NT2/D1 (cell line): ENCODE results near the gene RNF133.

ENCODE experiments used
- DNase-seq: peaks from one replicate; pipeline ENCODE4 v3.0.0-alpha.2; 2011; ENCODE audit warnings: low read depth, low spot score
- H3K27me3 ChIP-seq: 2 replicates; pipeline ENCODE4 v1.6.0; 2011; ENCODE audit warnings: mild to moderate bottlenecking; ENCODE audit not compliant: insufficient read length, insufficient read depth
- H3K36me3 ChIP-seq: 2 replicates; pipeline ENCODE4 v1.6.1; 2011; ENCODE audit warnings: mild to moderate bottlenecking, low read length, mixed read lengths; ENCODE audit not compliant: insufficient read depth, insufficient read length
- H3K4me1 ChIP-seq: 2 replicates; pipeline ENCODE4 v1.5.1; 2011; ENCODE audit not compliant: insufficient read depth, insufficient read length
- H3K4me3 ChIP-seq: 2 replicates; pipeline ENCODE4 v1.5.1; 2011; ENCODE audit warnings: low read depth; ENCODE audit not compliant: insufficient read length
- H3K9ac ChIP-seq: 2 replicates; pipeline ENCODE4 v1.6.0; 2011; ENCODE audit warnings: low read depth; ENCODE audit not compliant: insufficient read length
- H3K9me3 ChIP-seq: 2 replicates; pipeline ENCODE4 v1.5.1; 2011; ENCODE audit warnings: mild to moderate bottlenecking, low read length; ENCODE audit not compliant: insufficient read depth
- SUZ12 ChIP-seq: IDR thresholded peaks from 2 replicates; pipeline ENCODE4 v1.6.1; 2011; ENCODE audit not compliant: insufficient read length, insufficient read depth; ENCODE audit errors: extremely low read depth
- YY1 ChIP-seq: IDR thresholded peaks from 2 replicates; pipeline ENCODE4 v1.6.1; 2011; ENCODE audit not compliant: insufficient read length, insufficient read depth
- ZNF274 ChIP-seq: IDR thresholded peaks from 2 replicates; pipeline ENCODE4 v1.6.1; 2011; ENCODE audit warnings: mild to moderate bottlenecking, low read depth, low read length

Gene RNF133

GRCh38 chr7:122658856-122659255 lies 40.1 kb downstream of the RNF133 start:
- Histone ChIP-seq H3K9me3 (no peaks in the 10 kb centered on the region), H3K4me3 (no peak overlapping the region), H3K27me3 (no peaks in the 10 kb centered on the region), H3K4me1 (no peaks in the 10 kb centered on the region), H3K36me3 (no peaks in the 10 kb centered on the region), H3K9ac (no peak overlapping the region)
- TF ChIP-seq SUZ12 (no peak), YY1 (no peak), ZNF274 (no peak)
- DNase-seq = no peak

GRCh38 chr7:122653685-122654084 lies 45.2 kb downstream of the RNF133 start:
- Histone ChIP-seq H3K9ac (no peak overlapping the region), H3K4me3 (no peak overlapping the region), H3K36me3 (no peaks in the 10 kb centered on the region), H3K4me1 (no peaks in the 10 kb centered on the region), H3K9me3 (no peaks in the 10 kb centered on the region), H3K27me3 (no peaks in the 10 kb centered on the region)
- TF ChIP-seq YY1 = no peak
- TF ChIP-seq ZNF274 = no peak
- TF ChIP-seq SUZ12 = no peak
- DNase-seq = no peak

GRCh38 chr7:122652876-122653275 lies 46.0 kb downstream of the RNF133 start:
- no peaks in the 10 kb centered on the region for H3K36me3 ChIP-seq
- H3K9me3 ChIP-seq = no peaks in the 10 kb centered on the region
- H3K4me1 ChIP-seq = no peaks in the 10 kb centered on the region
- TF ChIP-seq ZNF274 = no peak
- H3K4me3 ChIP-seq = no peak overlapping the region
- H3K27me3 ChIP-seq = no peaks in the 10 kb centered on the region
- H3K9ac ChIP-seq = no peak overlapping the region
- no peak for DNase-seq

GRCh38 chr7:122651451-122651850 lies 47.5 kb downstream of the RNF133 start:
- Histone ChIP-seq H3K27me3 (no peaks in the 10 kb centered on the region), H3K9me3 (no peaks in the 10 kb centered on the region), H3K36me3 (no peaks in the 10 kb centered on the region), H3K4me1 (no peaks in the 10 kb centered on the region), H3K4me3 (no peak overlapping the region), H3K9ac (no peak overlapping the region)
- TF ChIP-seq SUZ12 = no peak
- TF ChIP-seq YY1 = no peak
- TF ChIP-seq ZNF274 = no peak
- no peak for DNase-seq
